Uterus (tissue), 2 donors: ENCODE results near the gene RNU7-1.

Experiments used
- CTCF ChIP-seq, 4 experiments: fragments of 200-600 bp in 2 of 4; fragments of 450-650 bp in 2 of 4; sonication (generic) in 2 of 4; IDR thresholded peaks; one replicate each; pipeline ENCODE4 v1.5.1; 2016 to 2019; ENCODE audit warnings: antibody characterized with exemption in 4 of 4, mild to moderate bottlenecking in 2 of 4, moderate library complexity in 1 of 4
- POLR2A ChIP-seq, 2 donors: fragments of 450-650 bp; IDR thresholded peaks; one replicate each; pipeline ENCODE4 v1.6.1; 2016; ENCODE audit warnings: antibody characterized with exemption in 2 of 2, mild to moderate bottlenecking in 1 of 2, moderate library complexity in 1 of 2

GRCh38 chr12:6964605-6965025, 21.0 kb downstream of the RNU7-1 start:
- TF ChIP-seq CTCF (IDR thresholded peaks at IDR 0.05) (no peak), POLR2A (IDR thresholded peaks at IDR 0.05) (no peak)
